Activated gamma-delta T cell (primary cell): Measurements from ENCODE around the gene TVP23A.
"Not testable (repeated sequence)": the region's sequence is repeated elsewhere in the genome, so short reads cannot be mapped to it uniquely, and the experiment has no call there.

Source experiments
- DNase-seq: peaks from one replicate; lab custom pipeline; 2025; lab: John Stamatoyannopoulos, UW

TVP23A gene

DNA sequence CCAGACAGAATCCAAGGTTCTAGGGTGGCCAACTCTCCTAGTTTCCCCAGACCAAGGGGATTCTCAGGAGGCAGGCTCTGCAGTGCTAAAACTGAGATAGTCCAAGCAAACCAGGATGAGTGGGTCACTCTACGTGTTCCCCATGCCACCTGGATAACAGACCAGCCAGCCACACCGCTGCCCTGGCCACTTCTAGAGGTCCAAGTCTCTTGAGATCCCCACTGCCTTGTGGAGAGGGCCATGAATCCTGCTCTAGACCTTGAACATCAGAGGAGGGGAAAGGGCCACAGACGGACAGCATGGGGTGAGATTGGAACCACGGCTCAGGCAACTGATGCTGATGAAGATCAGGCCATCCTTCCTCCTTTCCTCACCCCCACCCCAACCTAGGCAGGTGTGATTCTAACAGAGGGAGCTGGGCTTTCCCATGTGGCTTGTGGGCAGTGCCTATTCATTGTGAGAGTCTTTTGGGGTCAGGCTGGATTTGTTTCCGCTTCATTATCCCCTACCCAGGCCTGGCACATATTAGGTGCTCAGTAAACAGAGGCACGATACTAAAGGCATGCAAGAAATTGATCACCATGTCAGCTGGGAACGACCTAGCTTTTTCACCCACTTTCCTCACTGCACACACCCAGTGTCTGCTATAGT, 16.8 kb upstream of the TVP23A start:
- no peak for DNase-seq

DNA sequence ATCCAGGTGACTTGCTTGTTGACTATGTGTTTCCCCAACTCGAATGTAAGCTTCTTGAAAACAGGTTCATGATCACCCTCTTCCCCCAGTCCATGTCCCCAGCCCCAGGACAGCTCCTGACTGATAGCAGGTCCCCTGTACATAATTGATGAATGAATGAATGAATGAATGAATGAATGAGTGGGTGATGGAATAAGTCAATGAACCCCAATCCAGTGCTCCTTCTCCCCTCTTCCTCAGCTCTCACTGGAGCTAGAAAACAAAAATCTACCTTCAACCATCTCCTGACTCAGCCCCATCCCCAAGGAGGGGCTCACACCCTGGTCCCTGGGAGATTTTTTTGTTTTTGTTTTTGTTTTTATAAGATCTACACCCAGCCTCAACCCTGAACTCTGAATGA, 16.2 kb upstream of the TVP23A start:
- no peak for DNase-seq

- no peak for DNase-seq
Measured at GRCh38 chr16:10834130-10834529, 15.5 kb upstream of the TVP23A start.

GRCh38 chr16:10833271-10833670, 14.7 kb upstream of the TVP23A start:
- DNase-seq = no peak

DNA sequence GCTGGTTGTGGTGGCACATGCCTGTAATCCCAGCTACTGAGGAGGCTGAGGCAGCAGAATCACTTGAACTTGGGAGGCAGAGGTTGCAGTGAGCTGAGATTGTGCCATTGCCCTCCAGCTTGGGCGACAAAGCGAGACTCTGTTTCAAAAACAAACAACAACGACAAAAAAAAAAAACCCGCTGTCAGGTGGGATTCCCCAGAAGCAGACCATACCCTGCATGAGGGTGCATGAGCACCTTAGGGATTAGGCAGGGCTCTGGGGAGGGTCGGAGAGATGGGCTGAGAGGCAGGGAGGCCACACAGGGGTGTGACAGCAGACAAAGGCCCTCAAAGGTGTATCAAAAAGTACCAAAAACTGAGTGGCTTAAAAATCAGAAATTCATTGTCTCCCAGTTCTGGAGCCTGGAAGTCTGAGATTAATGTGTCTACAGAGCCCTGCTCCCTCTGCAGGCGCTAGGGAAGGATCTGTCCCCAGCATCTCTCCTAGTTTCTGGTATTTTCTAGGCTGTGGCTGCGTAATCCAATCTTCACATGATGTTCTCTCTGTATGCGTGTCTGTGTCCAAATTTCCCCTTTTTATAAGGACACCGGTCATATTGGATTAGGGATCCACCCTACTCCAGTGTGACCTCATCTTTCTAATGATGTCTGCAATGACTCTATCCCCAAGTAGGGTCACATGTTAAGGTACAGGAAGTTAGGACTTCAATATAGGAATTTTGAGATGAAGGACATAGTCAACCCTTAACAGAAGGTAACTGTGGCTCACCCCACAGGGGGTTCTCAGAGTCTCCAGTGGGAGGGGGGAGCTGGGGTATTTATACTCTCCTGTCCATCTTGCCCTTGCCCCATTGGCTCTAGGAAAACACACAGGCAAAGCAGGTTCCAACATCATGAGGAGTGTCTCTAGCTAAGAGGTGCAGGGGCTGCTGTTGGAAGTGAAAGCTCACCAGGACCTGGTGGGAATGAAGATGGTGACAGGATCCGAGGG, 13.6 kb upstream of the TVP23A start:
- DNase-seq = no peak

- not testable (repeated sequence) for DNase-seq
Measured at GRCh38 chr16:10830240-10830639, 11.6 kb upstream of the TVP23A start.

DNA sequence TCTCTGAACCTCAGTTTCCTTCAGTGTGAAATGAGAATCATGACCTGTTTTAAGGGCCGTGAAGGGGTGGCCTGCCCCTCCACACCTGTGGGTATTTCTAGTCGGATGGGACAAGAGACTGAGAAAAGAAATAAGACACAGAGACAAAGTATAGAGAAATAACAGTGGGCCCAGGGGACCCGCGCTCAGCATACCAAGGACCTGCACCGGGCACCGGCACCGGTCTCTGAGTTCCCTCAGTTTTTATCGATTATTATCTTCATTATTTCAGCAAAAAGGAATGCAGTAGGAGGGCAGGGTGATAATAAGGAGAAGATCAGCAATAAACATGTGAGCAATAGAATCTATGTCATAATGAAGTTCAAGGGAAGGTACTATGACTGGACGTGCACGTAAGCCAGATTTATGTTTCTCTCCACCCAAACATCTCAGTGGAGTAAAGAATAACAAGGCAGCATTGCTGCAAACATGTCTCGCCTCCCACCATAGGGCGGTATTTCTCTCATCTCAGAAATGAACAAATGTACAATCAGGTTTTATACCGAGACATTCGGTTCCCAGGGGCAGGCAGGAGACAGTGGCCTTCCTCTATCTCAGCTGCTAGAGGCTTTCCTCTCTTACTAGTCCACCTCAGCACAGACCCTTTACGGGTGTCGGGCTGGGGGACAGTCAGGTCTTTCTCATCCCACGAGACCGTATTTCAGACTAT, 10.9 kb upstream of the TVP23A start:
- not testable (repeated sequence) for DNase-seq

DNA sequence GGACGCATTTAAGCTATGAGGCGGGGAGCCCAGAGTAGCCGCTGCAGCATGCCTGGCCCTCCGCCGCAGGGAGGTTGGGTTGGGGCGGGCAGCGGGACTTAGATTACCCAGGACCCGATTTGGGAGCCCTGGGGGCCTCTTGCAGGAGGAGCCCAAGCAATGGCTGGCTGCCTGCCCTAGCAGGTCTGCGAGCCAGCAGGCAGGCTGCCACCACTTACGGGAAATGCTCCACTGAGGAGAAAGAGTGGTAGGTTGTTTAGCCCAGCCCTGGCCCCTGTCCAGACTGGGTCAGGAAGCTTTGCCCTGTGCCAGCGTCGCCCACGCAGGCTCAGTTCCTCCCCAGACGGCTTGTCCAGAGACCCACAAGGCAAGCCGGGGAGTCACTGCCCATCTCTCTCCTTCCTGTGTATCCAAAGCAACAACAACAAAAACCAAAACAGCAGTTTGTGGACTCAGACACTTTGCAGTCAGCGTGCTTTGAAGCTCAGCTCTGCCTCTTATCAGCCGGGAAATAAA, 10.3 kb upstream of the TVP23A start:
- DNase-seq = no peak

DNA sequence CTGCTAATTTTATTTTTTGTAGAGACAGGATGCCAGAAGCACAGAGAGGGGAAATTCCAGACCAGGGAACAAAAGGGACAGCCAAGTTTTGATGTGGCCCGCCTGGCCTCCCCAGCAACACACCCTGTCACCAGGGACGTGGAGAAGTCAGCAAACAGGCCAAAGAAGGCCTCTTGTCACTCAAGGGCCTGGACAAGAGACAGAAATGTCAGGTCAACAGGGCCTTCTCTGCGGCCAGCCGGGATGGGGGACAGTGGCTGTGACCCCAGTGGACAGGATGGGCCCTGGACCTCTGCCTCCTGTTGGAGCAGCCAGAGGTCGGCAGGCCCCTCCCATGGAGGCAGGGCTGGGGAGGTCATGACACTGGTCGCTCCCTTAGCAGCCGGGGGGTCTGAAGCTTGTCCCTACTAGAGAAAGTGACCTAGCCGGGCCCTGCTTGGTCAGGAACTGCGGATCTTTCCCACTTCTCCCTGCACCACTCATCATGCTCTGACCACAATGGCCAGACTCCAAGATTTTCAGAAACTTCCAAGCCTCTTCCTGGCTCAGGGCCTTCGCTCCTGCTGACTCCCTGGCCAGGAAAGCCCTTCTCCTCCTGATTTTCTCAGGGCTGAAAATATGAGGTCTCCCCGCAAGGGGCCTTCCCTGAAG, 9.2 kb upstream of the TVP23A start:
- DNase-seq = no peak

- DNase-seq = no peak
Measured at GRCh38 chr16:10824111-10824893, 5.7 kb upstream of the TVP23A start.

DNA sequence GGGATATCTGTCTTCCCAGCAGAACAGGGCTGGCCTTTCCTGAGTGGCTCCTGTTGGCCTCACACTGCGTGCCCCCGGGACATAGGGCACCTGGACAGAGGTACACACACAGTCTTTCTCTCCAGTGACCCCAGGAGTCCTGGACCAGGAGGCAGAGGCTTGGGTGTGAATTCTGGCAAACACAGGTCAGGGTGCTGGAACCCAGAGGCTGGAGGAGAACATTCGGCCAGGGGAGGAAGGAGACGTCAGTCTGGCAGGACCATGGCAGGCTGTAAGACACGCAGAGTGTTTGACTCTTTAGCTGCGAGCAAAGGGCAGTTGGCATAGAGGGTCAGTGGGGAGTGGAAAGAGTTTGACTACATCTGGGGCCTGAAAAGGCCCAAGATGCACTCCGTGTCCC, 4.1 kb upstream of the TVP23A start:
- DNase-seq = no peak

DNA sequence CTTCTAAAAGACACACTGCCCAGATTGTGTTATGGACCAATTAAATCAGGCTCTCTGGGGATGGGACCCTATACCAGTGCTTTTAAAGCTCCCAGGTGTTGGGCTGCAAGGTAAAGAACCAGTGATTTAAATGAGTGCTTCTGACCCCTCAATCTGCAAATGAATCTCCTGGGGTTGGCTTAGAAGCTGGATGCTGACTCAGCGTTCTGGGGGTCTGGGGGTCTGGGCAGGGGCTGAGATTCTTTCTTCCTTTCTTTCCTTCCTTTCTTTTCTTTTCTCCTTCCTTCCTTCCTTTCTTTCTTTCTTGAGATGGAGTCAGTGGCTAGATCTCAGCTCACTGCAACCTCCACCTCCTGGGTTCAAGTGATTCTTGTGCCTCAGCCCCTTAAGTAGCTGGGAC, 2.0 kb upstream of the TVP23A start:
- DNase-seq = no peak

GRCh38 chr16:10817514-10817913, 1.1 kb downstream of the TVP23A start:
- no peak for DNase-seq

DNA sequence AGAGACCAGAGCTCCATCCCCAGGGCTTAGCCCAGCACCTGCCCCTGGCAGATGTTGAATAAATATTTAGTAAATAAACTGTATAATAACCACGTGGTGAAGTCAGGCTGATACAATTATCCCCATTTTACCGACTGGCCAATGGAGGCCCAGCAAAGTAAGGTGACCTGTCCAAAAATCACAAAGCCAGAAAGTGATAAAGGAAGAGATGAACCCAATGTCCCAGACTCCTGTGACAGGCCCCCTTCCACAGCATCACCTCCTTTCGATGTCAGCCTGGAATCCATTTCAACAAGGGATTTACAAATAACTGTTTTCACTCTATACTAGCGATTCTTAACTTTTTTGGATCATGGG, 5.5 kb downstream of the TVP23A start:
- no peak for DNase-seq

DNA sequence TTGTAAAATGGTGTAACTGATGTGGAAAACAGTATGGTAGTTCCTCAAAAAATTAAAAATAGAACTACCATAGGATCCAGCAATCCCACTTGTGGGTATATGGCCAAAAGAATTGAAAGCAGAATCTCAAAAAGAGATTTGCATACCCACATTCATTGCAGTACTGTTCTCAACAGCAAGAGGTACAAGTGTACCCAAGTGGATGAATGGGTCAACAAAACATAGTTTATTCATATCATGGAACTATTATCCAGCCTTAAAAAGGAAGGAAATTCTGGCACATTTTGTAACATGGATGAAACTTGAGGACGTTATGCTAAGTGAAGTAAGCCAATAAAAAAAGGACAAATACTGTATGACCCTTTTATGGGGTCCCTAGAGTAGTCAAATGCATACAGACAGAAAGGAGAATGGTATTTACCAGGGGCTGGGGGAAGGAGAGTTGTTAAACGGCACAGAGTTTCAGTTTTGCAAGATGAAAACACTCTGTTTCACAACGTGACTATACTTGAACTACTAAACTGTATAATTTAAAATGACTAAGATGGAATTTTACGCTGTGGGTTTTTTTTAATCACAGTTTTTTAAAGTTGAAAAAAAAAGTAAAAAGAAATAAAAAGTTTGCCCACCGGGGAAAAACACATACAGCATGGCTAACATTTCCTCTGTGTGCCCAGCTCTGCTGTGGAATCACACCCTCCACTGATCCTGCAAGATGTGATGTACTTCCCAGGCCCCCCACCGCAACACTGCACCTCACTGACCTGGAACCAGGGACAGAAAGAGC, 6.1 kb downstream of the TVP23A start:
- no peak for DNase-seq

DNA sequence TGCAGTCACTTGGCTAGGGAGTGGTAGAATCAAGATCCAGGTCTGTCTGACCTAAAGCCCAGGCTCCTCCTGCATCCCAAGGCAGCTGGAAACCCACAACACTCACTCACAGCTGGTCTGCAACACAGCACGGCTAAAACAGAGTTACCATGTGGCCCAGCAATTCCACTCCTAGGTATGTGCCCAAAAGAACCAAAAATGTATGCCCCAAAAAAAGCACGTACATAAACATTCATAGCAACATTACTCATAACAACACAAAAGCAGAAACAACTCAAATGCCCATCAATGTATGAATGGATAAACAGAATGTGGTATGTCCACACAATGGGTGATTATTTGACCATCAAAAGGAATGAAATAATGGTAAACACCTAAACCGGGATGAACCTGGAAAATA, 8.9 kb downstream of the TVP23A start:
- DNase-seq = no peak

- DNase-seq = no peak
Measured at GRCh38 chr16:10808850-10809249, 9.7 kb downstream of the TVP23A start.

DNA sequence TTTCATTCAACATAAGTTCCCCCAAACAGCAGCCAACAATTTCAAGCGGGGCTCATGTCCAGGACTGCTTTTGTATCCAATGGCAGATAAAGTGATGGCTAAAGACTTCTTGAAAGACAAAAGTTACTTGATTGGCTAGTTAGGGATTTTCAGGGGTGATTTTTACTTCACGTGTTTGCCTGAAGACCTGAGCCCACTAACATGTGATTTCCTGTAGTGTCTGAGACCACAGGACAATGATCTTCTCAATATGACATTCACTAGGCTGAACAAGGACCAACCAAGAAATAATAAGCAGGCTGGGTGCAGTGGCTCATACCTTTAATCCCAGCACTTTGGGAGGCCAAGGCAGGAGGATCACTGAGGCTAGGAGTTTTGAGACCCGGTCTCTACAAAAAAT, 10.4 kb downstream of the TVP23A start:
- no peak for DNase-seq

DNA sequence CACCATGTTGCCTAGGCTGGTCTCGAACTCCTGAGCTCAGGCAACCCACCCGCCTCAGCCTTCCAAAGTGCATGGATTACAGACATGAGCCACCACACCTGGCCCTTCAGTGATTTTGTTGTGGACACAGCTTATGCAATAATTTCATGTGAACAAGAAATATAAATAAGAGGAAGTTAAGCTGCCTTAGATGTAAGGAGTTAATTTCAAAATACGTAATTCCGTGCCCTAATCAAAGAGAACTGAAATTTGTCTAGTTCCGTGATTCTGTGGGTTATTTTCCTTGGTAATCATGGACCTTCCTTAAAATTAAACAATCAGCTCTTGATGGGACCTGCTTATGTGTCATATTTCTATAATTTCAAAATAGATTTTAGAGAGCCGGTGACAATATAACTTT, 11.9 kb downstream of the TVP23A start:
- no peak for DNase-seq

DNA sequence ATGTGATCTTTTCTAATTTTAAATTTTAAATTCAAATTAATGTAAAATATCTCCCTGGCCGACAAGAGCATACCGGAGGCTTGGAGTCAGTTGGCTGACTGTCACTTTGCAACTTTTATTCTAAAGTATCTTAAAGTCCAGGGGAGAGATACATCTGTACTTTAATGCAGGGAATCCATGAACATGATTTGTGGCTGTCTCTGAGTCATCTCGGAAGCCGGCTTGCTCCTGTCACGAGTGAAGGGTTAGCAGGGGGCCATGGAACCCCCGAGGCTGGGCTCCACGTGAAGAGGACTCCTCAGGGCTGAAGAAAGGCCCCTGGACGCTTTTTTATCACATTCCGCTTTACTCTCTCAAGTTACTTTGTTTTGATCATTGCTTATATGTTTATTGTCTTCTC, 13.3 kb downstream of the TVP23A start:
- no peak for DNase-seq
